GM12864 (cell line): Measurements from ENCODE around the gene MCTP1.
A peak's percentile ranks its signal among the peaks of the same experiment; 100 is the strongest.

Experiments used
- DNase-seq: peaks from one replicate; pipeline ENCODE4 v3.0.0-alpha.2; 2011; ENCODE audit warnings: low read depth
- H3K4me3 ChIP-seq: 2 replicates; pipeline ENCODE4 v1.5.1; 2011; ENCODE audit warnings: mild to moderate bottlenecking, low read depth, low read length, control low read depth
- CTCF ChIP-seq: IDR thresholded peaks from 2 replicates; pipeline ENCODE4 v1.5.1; 2011; ENCODE audit warnings: low read depth, mild to moderate bottlenecking, moderate library complexity, low read length, control low read depth, inconsistent platforms; ENCODE audit errors: missing control alignments

MCTP1 gene

GRCh38 chr5:95090774-95091173 is 194.1 kb downstream of the MCTP1 start:
- no peak for TF ChIP-seq CTCF
- no peak overlapping the region for H3K4me3 ChIP-seq
- no peak for DNase-seq

GRCh38 chr5:95087816-95088317 is 197.0 kb downstream of the MCTP1 start:
- H3K4me3 ChIP-seq = no peak overlapping the region; the same call in 1 of the 2 replicates

GRCh38 chr5:95086927-95087815 is 197.7 kb downstream of the MCTP1 start:
- H3K4me3 ChIP-seq = no peak overlapping the region; the same call in 1 of the 2 replicates
- no peak for TF ChIP-seq CTCF
- no peak for DNase-seq

More at GRCh38 chr5:95087816-95088317, 197.0 kb downstream of the MCTP1 start:
- TF ChIP-seq CTCF = no peak
- DNase-seq = peak; percentile 59

GRCh38 chr5:95084757-95085156 is 200.1 kb downstream of the MCTP1 start:
- no peak overlapping the region for H3K4me3 ChIP-seq
- no peak for TF ChIP-seq CTCF
- DNase-seq = no peak

GRCh38 chr5:95083606-95084005 is 201.3 kb downstream of the MCTP1 start:
- TF ChIP-seq CTCF = no peak
- H3K4me3 ChIP-seq = no peak overlapping the region

GRCh38 chr5:95081982-95082381 is 202.9 kb downstream of the MCTP1 start:
- no peak for DNase-seq
- H3K4me3 ChIP-seq = no peak overlapping the region
- TF ChIP-seq CTCF = no peak

More at GRCh38 chr5:95083606-95084005, 201.3 kb downstream of the MCTP1 start:
- no peak for DNase-seq
